Pancreas (tissue), 10 donors: Measurements from ENCODE around the gene PACRG. TPM values are rescaled to one million over a fixed set of nuclear protein-coding genes. Genes with fewer than 3 reads are reported as not detected.

Experiments used
- ATAC-seq, 4 donors: fragments of 200-7000 bp; cut with Tn5 transposase; one replicate each; pipeline versions ENCODE4 v1.8.0 to v1.9.1; 2020; ENCODE audit warnings: mild to moderate bottlenecking in 4 of 4, moderate library complexity in 4 of 4
- DNase-seq, 6 donors: peaks; one replicate each; pipeline ENCODE4 v3.0.0-alpha.2; 2020
- FAIRE-seq: peaks from 2 replicates; lab custom pipeline; 2012; peaks lifted over from hg19 to GRCh38; lab: Jason Lieb, UNC
- H3K27ac ChIP-seq, 4 donors: fragments of 200-600 bp; sonication (generic); 1 replicate in 3 of 4; 2 replicates in 1 of 4; pipeline versions ENCODE4 v1.5.0 to v1.8.0; 2020
- H3K27me3 ChIP-seq, 4 donors: fragments of 200-600 bp; one replicate each; pipeline ENCODE4 v1.8.0; 2021
- H3K36me3 ChIP-seq, 3 donors: fragments of 200-600 bp; sonication (generic) in 1 of 3; one replicate each; pipeline versions ENCODE4 v1.5.0 to v1.8.0; 2020 to 2021
- H3K4me1 ChIP-seq, 3 donors: fragments of 200-600 bp; one replicate each; pipeline ENCODE4 v1.8.0; 2021
- H3K4me3 ChIP-seq, 4 donors: fragments of 200-600 bp; sonication (generic) in 2 of 4; one replicate each; pipeline versions ENCODE4 v1.5.0 to v1.8.0; 2020 to 2021
- H3K9me3 ChIP-seq, 4 donors: fragments of 200-600 bp; one replicate each; pipeline ENCODE4 v1.8.0; 2021
- WGBS, 2 donors: extraction: QIAGEN DNeasy Blood & Tissue Kit; methylation state at CpG; one replicate each; pipeline ENCODE4 v1.1.7; 2013; 5-methylcytosine and 5-hydroxymethylcytosine counted together
- intact Hi-C, 3 donors: fragments of 100-400 bp; cut with DNase I; formaldehyde crosslinking; loops; one replicate each; pipeline versions ENCODE4 v1.11.1 to v1.14.2; 2022
- polyA plus RNA-seq, 2 donors: library from polyadenylated mRNA; stranded (reverse); fragments of 200-250 nt; gene quantifications; one replicate each; pipeline ENCODE4 v1.2.3, GENCODE V29; 2013
- total RNA-seq, 6 donors: library from RNA; stranded (reverse); fragmentation: NEBNext Ultra II Directional in 4 of 6; extraction: Animal tissue kit (Norgen Biotek cat#: 25700) in 4 of 6; gene quantifications; one replicate each; pipeline versions ENCODE4 v1.2.1 to v1.2.4, GENCODE V29; 2021 to 2023
- TF ChIP-seq, protein P1 (sequence below), 4 donors: fragments of 200-600 bp; sonication (generic) in 3 of 4; IDR thresholded peaks; one replicate each; pipeline versions ENCODE4 v1.5.0 to v1.8.0; 2021; ENCODE audit warnings: antibody characterized with exemption in 4 of 4
- donor health status: healthy with polysubstance abuse.
- donor health status: DM: no; HTN: no; CAD: no; lungs with moderate emphysema.
- donor health status: DM: no; HTN: no; CAD: no.
- donor health status: control.
- donor health status: control.
- donor health status: Bipolar disorder and iron deficiency.
- donor health status: DM: yes; HTN: yes; CAD: no.
- donor health status: DM: no; HTN: no; CAD: no.
- donor health status: DM: no; HTN: no; CAD: no.
- donor health status: DM: yes; HTN: yes; CAD: no.

Gene PACRG
- total and polyA plus RNA-seq, 8 donors: 2.5 to 7.1 (median 3.5) TPM

DNA sequence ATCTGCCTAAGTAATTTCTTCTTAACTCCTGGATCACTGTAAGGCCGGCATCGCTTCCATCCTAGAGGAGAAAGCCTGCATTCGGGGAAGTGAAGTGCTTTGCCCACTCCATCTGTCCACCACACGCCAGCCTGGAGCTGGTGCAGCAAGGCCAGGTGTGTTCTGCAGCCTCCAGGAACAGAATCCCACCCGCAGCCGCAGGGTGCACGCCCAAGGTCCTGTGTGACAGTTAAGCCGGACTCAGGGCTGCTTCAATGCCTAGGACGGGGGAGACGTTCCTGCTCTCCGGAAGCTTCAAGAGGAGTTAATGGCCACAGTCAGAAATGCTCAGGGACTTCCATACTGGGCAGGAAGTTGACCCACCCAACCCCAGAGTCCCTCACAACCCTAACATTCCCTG, 600.6 kb downstream of the PACRG start:
- H3K4me3 ChIP-seq: no peak overlapping the region
- H3K27ac ChIP-seq: no peak overlapping the region
- FAIRE-seq (no peak), DNase-seq (no peak), ATAC-seq (no peak)
- H3K36me3 ChIP-seq: no peaks in the 10 kb centered on the region
- 91 to 93% methylated on average over 11 of the region's 11 CpGs for WGBS, 2 donors
- intact Hi-C loops: no loop called here
- TF ChIP-seq, protein P1, sequence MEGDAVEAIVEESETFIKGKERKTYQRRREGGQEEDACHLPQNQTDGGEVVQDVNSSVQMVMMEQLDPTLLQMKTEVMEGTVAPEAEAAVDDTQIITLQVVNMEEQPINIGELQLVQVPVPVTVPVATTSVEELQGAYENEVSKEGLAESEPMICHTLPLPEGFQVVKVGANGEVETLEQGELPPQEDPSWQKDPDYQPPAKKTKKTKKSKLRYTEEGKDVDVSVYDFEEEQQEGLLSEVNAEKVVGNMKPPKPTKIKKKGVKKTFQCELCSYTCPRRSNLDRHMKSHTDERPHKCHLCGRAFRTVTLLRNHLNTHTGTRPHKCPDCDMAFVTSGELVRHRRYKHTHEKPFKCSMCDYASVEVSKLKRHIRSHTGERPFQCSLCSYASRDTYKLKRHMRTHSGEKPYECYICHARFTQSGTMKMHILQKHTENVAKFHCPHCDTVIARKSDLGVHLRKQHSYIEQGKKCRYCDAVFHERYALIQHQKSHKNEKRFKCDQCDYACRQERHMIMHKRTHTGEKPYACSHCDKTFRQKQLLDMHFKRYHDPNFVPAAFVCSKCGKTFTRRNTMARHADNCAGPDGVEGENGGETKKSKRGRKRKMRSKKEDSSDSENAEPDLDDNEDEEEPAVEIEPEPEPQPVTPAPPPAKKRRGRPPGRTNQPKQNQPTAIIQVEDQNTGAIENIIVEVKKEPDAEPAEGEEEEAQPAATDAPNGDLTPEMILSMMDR (IDR thresholded peaks at IDR 0.05): no peak
- no peaks in the 10 kb centered on the region for H3K4me1 ChIP-seq
- no peaks in the 10 kb centered on the region for H3K27me3 ChIP-seq
- H3K9me3 ChIP-seq: no peaks in the 10 kb centered on the region

DNA sequence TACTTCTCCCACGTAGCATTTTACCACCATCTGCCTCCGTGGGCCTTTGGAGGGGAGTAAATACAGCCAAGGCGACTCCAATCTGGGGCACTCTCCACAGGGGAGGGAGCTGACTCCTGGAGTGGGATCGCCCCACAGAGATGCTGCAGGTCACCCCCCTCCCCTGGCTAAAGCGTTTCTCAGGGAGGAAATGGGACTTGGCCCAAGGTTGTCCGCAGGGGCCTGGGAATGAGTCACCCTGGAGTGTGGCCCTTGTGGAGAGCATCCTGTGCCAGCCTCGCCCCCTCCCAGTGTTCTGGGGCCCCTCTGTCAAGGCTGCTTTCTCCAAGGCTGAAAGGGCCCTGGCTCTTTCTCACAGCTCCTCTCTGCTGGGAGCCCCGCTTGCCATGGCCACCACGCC, 602.2 kb downstream of the PACRG start:
- intact Hi-C loops: no loop called here
- DNase-seq: no peak
- Histone ChIP-seq H3K9me3 (no peaks in the 10 kb centered on the region), H3K27me3 (no peaks in the 10 kb centered on the region), H3K36me3 (no peaks in the 10 kb centered on the region), H3K4me3 (no peak overlapping the region), H3K27ac (no peak overlapping the region), H3K4me1 (no peaks in the 10 kb centered on the region)
- no peak for FAIRE-seq
- ATAC-seq: no peak
- 54 to 67% methylated on average over 9 of the region's 9 CpGs for WGBS, 2 donors
- TF ChIP-seq, protein P1 (IDR thresholded peaks at IDR 0.05): no peak

DNA sequence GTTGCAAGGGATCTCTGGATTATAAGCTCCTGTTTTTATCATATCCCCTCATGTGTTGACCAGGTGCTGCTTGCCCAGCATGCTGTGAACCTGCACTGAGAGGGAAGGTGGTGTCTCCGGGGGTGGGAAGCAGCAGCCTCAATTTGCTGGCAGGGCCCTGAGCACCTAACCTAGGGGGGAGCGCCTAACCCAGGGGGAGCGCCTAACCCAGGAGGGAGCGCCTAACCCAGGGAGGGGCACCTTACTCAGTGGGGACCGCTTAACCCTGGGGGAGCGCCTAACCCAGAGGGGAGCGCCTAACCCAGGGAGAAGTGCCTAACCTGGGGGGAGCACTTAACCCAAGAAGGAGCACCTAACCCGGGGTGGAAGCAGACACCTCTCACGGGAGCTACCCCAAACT, 603.5 kb downstream of the PACRG start:
- WGBS, 2 donors: 84 to 89% methylated on average over 7 to 9 of the region's 9 CpGs
- intact Hi-C loops: no loop called here
- FAIRE-seq: no peak

DNA sequence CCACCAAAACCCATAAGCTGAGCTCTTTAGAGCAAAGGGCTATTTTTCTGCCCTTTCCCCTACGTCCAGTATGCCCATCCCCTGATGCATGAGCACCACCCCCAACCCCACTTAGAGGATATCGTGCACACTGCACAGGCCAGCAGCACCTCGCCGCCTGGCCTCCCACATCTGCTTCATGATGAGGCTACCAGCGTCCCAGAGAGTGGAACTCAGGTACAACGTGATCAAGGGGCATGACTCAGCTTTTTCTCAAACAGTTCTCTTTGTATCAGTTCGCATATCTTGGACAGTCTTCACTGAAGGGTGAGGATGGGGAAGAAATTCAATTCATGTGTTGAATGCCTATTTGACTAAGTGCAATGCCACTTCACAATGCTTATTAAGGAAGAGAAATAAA, 604.8 kb downstream of the PACRG start:
- WGBS, 2 donors: 81 to 82% methylated on average over 7 of the region's 7 CpGs

More for the DNA sequence above, 603.5 kb downstream of the PACRG start:
- no peak for DNase-seq
- no peak overlapping the region for H3K4me3 ChIP-seq
- no peaks in the 10 kb centered on the region for H3K27me3 ChIP-seq
- no peaks in the 10 kb centered on the region for H3K9me3 ChIP-seq
- no peak overlapping the region for H3K27ac ChIP-seq
- ATAC-seq: no peak
- TF ChIP-seq, protein P1 (IDR thresholded peaks at IDR 0.05): no peak
- H3K4me1 ChIP-seq: no peaks in the 10 kb centered on the region
- no peaks in the 10 kb centered on the region for H3K36me3 ChIP-seq

DNA sequence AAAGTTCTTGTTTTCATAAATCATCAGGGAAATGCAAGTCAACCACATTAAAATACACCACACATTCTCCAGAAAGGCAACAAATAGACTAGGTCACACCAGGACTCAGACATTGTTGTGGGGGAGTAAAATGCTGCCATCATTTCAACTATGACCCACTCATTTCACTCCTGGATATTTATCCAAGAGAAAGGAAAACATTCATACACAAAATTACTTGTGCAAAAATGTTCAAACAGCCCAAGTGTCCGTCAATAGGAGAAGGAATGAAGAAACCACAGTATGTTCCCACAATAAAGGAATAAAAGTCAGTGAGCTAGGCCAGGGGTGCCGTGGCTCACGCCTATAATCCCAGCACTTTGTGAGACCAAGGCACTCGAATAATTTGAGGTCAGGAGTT, 605.3 kb downstream of the PACRG start:
- TF ChIP-seq, protein P1 (IDR thresholded peaks at IDR 0.05): no peak
- Histone ChIP-seq H3K36me3 (no peaks in the 10 kb centered on the region), H3K9me3 (no peaks in the 10 kb centered on the region), H3K4me1 (no peaks in the 10 kb centered on the region), H3K27ac (no peak overlapping the region), H3K27me3 (no peaks in the 10 kb centered on the region), H3K4me3 (no peak overlapping the region)
- ATAC-seq (no peak), FAIRE-seq (no peak), DNase-seq (no peak)
- whole genome bisulfite sequencing, 2 donors: 68 to 76% methylated on average over 4 of the region's 4 CpGs
- intact Hi-C loops: no loop called here

More for the DNA sequence above, 604.8 kb downstream of the PACRG start:
- intact Hi-C loops: no loop called here
- Histone ChIP-seq H3K9me3 (no peaks in the 10 kb centered on the region), H3K4me1 (no peaks in the 10 kb centered on the region), H3K36me3 (no peaks in the 10 kb centered on the region), H3K4me3 (no peak overlapping the region), H3K27ac (no peak overlapping the region), H3K27me3 (no peaks in the 10 kb centered on the region)
- FAIRE-seq (no peak), ATAC-seq (no peak), DNase-seq (no peak)
- TF ChIP-seq, protein P1 (IDR thresholded peaks at IDR 0.05): no peak
